Ovary (tissue), 3 donors: Measurements from ENCODE around the gene RHBDD2.

Source experiments
- EP300 ChIP-seq: sonication (generic); formaldehyde crosslinking; IDR thresholded peaks from one replicate; pipeline ENCODE4 v1.6.1; 2017; ENCODE audit warnings: antibody characterized with exemption
- POLR2A ChIP-seq: fragments of 450-650 bp; IDR thresholded peaks from one replicate; pipeline ENCODE4 v1.6.1; 2017; ENCODE audit warnings: antibody characterized with exemption, mild to moderate bottlenecking, moderate library complexity
- TF ChIP-seq, protein P1 (sequence below), 3 donors: fragments of 450-650 bp in 2 of 3; fragments of 200-600 bp in 1 of 3; IDR thresholded peaks; one replicate each; pipeline versions ENCODE4 v1.5.1 to v1.8.0; 2016 to 2022; ENCODE audit warnings: antibody characterized with exemption in 3 of 3, mild to moderate bottlenecking in 1 of 3
- donor health status: DM: no; HTN: no; CAD: no.

DNA sequence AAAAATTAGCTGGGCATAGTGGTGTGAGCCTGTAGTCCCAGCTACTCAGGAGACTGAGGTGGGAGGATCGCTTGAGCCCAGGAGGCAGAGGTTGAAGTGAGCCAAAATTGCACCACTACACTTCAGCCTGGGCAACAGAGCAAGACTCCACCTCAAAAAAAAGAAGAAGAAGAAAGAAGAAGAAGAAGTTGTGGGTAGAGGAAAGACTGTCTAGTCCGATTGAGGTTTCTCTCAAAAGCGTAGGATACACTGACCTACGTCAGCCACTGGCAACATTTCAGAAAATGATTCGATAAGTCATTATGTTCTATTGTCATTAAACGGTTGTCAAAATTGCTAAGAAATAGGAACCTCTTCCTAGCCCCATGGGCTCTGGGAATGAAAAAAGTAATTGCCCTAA, 22.3 kb upstream of the RHBDD2 start:
- TF ChIP-seq, protein P1, sequence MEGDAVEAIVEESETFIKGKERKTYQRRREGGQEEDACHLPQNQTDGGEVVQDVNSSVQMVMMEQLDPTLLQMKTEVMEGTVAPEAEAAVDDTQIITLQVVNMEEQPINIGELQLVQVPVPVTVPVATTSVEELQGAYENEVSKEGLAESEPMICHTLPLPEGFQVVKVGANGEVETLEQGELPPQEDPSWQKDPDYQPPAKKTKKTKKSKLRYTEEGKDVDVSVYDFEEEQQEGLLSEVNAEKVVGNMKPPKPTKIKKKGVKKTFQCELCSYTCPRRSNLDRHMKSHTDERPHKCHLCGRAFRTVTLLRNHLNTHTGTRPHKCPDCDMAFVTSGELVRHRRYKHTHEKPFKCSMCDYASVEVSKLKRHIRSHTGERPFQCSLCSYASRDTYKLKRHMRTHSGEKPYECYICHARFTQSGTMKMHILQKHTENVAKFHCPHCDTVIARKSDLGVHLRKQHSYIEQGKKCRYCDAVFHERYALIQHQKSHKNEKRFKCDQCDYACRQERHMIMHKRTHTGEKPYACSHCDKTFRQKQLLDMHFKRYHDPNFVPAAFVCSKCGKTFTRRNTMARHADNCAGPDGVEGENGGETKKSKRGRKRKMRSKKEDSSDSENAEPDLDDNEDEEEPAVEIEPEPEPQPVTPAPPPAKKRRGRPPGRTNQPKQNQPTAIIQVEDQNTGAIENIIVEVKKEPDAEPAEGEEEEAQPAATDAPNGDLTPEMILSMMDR (IDR thresholded peaks at IDR 0.05), result no peak
- no peak for TF ChIP-seq POLR2A
- no peak for TF ChIP-seq EP300
